Thoracic aorta (tissue), 2 donors: ENCODE results near the gene ZNF774. TPM values are rescaled to one million over a fixed set of nuclear protein-coding genes. Genes with fewer than 3 reads are reported as not detected.

Source experiments
- ATAC-seq: fragments of 150-250 bp; one replicate; pipeline ENCODE4 v1.8.0; 2017; ENCODE audit warnings: low read depth; ENCODE audit not compliant: insufficient number of reproducible peaks, low FRiP score
- DNase-seq: peaks from one replicate; pipeline ENCODE4 v3.0.0-alpha.2; 2020; ENCODE audit warnings: low spot score
- H3K27ac ChIP-seq, 2 donors: fragments of 200-600 bp; sonication (generic); 1 replicate in 1 of 2; 2 replicates in 1 of 2; pipeline ENCODE4 v1.5.1; 2016; ENCODE audit warnings: mild to moderate bottlenecking in 2 of 2, moderate library complexity in 2 of 2
- H3K27me3 ChIP-seq: fragments of 200-600 bp; sonication (generic); replicated peaks from 2 replicates; pipeline ENCODE4 v1.6.0; 2016; ENCODE audit warnings: mild to moderate bottlenecking; ENCODE audit not compliant: insufficient read depth
- H3K36me3 ChIP-seq: fragments of 200-600 bp; sonication (generic); one replicate; pipeline ENCODE4 v1.5.1; 2016
- H3K4me1 ChIP-seq, 2 donors: fragments of 200-600 bp; sonication (generic); 1 replicate in 1 of 2; 2 replicates in 1 of 2; pipeline versions ENCODE4 v1.5.1 to v1.6.0; 2016; ENCODE audit warnings: low read depth in 2 of 2, mild to moderate bottlenecking in 1 of 2; ENCODE audit not compliant: control insufficient read depth in 1 of 2
- H3K4me3 ChIP-seq: fragments of 200-600 bp; sonication (generic); 2 replicates; pipeline ENCODE4 v1.5.1; 2016; ENCODE audit warnings: mild to moderate bottlenecking
- H3K9me3 ChIP-seq: fragments of 200-600 bp; sonication (generic); 2 replicates; pipeline ENCODE4 v1.5.1; 2016
- total RNA-seq, 2 donors: library from RNA; depleted of rRNA; stranded (reverse); fragments of >200 nt; gene quantifications; one replicate each; pipeline versions ENCODE4 v1.1.0 to v1.2.3, GENCODE V29; 2016
- TF ChIP-seq, protein P1 (sequence below): fragments of 200-600 bp; sonication (generic); IDR thresholded peaks from one replicate; pipeline ENCODE4 v1.5.1; 2019; ENCODE audit warnings: antibody characterized with exemption

Gene ZNF774
- total RNA-seq, 2 donors from 2014 or later = 1.6 to 7.7 TPM

DNA sequence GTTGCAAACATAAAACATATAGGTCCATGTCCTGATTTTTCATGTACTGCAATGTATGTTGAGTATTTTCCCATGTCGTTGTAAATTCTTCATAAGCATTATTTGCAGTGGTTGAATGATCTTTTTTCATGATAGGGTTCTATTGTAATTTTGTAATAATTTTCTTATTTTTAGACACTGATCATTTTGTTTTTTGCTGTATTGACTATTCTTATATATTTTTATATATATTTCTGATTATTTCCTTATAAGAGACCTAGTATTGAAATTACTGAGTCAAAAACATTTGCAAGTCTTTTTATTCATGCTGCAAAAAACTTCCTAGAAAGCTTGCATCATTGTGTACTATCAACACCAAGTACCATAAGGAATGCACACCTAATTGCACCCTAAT is 31.2 kb upstream of the ZNF774 start:
- Histone ChIP-seq H3K4me3 (no peak overlapping the region), H3K36me3 (no peaks in the 10 kb centered on the region), H3K9me3 (no peaks in the 10 kb centered on the region), H3K27me3 (no peaks in the 10 kb centered on the region), H3K27ac (no peak overlapping the region), H3K4me1 (peaks cover 5 to 14% of the 10 kb centered on the region in 2 donors)
- ATAC-seq (no peak), DNase-seq (no peak)
- TF ChIP-seq, protein P1, sequence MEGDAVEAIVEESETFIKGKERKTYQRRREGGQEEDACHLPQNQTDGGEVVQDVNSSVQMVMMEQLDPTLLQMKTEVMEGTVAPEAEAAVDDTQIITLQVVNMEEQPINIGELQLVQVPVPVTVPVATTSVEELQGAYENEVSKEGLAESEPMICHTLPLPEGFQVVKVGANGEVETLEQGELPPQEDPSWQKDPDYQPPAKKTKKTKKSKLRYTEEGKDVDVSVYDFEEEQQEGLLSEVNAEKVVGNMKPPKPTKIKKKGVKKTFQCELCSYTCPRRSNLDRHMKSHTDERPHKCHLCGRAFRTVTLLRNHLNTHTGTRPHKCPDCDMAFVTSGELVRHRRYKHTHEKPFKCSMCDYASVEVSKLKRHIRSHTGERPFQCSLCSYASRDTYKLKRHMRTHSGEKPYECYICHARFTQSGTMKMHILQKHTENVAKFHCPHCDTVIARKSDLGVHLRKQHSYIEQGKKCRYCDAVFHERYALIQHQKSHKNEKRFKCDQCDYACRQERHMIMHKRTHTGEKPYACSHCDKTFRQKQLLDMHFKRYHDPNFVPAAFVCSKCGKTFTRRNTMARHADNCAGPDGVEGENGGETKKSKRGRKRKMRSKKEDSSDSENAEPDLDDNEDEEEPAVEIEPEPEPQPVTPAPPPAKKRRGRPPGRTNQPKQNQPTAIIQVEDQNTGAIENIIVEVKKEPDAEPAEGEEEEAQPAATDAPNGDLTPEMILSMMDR = no peak

DNA sequence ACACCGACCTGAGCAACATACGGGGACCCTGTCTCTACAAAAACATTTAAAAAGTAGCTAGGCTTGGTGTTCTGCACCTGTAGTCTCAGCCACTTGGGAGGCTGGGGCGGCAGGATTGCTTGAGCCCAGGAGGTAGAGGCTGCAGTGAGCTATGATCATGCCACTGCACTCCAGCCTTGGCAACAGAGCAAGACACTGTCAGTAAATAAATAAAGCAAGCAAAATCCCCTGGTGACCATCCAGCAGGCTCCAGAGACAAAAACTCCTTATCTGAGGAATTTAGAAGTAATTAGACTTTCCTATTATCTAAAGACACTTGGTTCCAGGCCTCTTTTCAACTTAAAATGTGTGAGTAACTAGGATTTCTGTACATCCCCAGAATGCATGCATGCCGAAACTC is 29.5 kb upstream of the ZNF774 start:
- Histone ChIP-seq H3K36me3 (no peaks in the 10 kb centered on the region), H3K27me3 (no peaks in the 10 kb centered on the region), H3K27ac (no peak overlapping the region), H3K9me3 (no peaks in the 10 kb centered on the region), H3K4me3 (no peak overlapping the region), H3K4me1 (peaks cover 0 to 6% of the 10 kb centered on the region in 2 donors)
- TF ChIP-seq, protein P1 = no peak
- ATAC-seq = no peak
- DNase-seq = no peak

GRCh38 chr15:90325726-90326125 is 26.4 kb upstream of the ZNF774 start:
- ATAC-seq (no peak), DNase-seq (no peak)
- TF ChIP-seq, protein P1 = no peak
- Histone ChIP-seq H3K4me3 (no peak overlapping the region), H3K9me3 (no peaks in the 10 kb centered on the region), H3K27me3 (no peaks in the 10 kb centered on the region), H3K36me3 (no peaks in the 10 kb centered on the region), H3K4me1 (no peaks in the 10 kb centered on the region), H3K27ac (no peak overlapping the region)

DNA sequence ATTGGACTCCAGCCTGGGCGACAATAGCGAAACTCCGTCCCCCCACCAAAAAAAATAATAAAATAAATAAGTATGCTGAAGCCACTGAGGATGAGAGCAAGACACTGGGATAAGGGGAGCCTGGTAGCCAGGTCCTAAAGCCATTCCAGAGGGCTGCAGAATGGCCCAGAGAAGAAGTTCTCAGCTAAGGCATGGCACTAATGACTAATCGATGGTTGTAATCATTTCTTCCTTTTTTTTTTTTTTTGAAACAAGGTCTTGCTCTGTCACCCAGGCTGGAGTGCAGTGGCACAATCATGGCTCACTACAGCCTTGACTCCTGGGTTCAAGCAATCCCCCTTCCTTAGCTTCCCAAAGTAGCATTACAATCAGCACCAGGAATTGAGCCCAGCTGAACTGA is 25.6 kb upstream of the ZNF774 start:
- Histone ChIP-seq H3K9me3 (no peaks in the 10 kb centered on the region), H3K27ac (no peak overlapping the region), H3K4me1 (no peaks in the 10 kb centered on the region), H3K4me3 (no peak overlapping the region), H3K36me3 (no peaks in the 10 kb centered on the region), H3K27me3 (no peaks in the 10 kb centered on the region)
- TF ChIP-seq, protein P1 = no peak
- ATAC-seq = no peak
- DNase-seq = no peak

GRCh38 chr15:90327311-90327710 is 24.8 kb upstream of the ZNF774 start:
- no peak for DNase-seq
- no peak for ATAC-seq
- TF ChIP-seq, protein P1 = no peak
- H3K27me3 ChIP-seq = no peaks in the 10 kb centered on the region
- no peaks in the 10 kb centered on the region for H3K9me3 ChIP-seq
- H3K36me3 ChIP-seq = no peaks in the 10 kb centered on the region
- no peak overlapping the region for H3K27ac ChIP-seq
- no peaks in the 10 kb centered on the region for H3K4me1 ChIP-seq
- no peak overlapping the region for H3K4me3 ChIP-seq
